Heart left ventricle (tissue), 13 donors: ENCODE data around the gene TMC4.

ENCODE experiments used
- POLR2A ChIP-seq, 2 donors: fragments of 450-650 bp; IDR thresholded peaks; one replicate each; pipeline ENCODE4 v1.6.1; 2017; ENCODE audit warnings: antibody characterized with exemption in 2 of 2, mild to moderate bottlenecking in 2 of 2, moderate library complexity in 2 of 2
- TF ChIP-seq, protein P1 (sequence below), 12 donors: fragments of 200-600 bp; sonication (generic) in 4 of 12; IDR thresholded peaks; one replicate each; pipeline versions ENCODE4 v1.5.0 to v1.8.0; 2018 to 2022; ENCODE audit warnings: antibody characterized with exemption in 12 of 12, mild to moderate bottlenecking in 5 of 12
- donor health status: ischemic (EF 13 %, LVEDD 7.1; RV severe dilation, severe dysfunction).
- donor health status: DM: no; HTN: yes; CAD: no.
- donor health status: DM: no; HTN: no; CAD: no.
- donor health status: ischemic (EF 25% LVEDD 6.9; RV normal size, moderate dysfunction).
- donor health status: ischemic (EF 25% LVEDD 5.7; RV mildly dilated, moderate dysfunction).
- donor health status: ischemic (EF 35%, LVEDD 5.7; RV mildly dilated, moderate dysfunction).
- donor health status: nonischemic (EF 11% LVEDD 7.7; RV severe dilation, severe dysfunction).
- donor health status: DM: yes; HTN: yes; CAD: no.
- donor health status: PGD.
- donor health status: ischemic (EF 29% LVEDD 5.4; RV normal size, mild dysfunction).
- donor health status: nonischemic (EF 23%, LVEDD 6.1; RV moderate dilation, normal function).

DNA sequence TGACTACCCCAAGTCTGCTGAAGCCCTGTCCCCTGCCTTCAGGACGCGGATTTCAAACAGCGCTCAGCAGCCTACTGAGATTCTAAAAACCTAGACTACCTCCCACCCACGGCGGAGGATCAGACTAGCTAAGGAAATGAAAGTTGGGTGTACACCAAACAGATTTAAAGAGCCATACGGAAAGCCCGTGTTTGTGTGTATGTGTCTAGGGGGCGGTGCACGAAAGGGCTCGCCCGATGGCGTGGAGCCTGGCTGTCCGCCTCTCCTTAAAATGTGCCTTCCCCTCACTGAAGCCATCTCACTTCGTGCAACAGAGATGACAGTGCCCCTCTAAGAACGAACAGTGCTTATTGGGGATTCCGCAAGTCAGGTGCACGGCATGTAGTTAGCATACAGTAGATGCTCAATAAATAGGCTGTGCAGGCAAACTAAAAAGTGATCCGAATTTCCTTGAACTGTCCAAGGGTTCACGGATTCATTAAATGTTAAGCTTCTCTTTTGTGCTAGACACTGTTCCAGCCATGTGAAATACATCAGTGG, 14.1 kb downstream of the TMC4 start:
- TF ChIP-seq, protein P1, sequence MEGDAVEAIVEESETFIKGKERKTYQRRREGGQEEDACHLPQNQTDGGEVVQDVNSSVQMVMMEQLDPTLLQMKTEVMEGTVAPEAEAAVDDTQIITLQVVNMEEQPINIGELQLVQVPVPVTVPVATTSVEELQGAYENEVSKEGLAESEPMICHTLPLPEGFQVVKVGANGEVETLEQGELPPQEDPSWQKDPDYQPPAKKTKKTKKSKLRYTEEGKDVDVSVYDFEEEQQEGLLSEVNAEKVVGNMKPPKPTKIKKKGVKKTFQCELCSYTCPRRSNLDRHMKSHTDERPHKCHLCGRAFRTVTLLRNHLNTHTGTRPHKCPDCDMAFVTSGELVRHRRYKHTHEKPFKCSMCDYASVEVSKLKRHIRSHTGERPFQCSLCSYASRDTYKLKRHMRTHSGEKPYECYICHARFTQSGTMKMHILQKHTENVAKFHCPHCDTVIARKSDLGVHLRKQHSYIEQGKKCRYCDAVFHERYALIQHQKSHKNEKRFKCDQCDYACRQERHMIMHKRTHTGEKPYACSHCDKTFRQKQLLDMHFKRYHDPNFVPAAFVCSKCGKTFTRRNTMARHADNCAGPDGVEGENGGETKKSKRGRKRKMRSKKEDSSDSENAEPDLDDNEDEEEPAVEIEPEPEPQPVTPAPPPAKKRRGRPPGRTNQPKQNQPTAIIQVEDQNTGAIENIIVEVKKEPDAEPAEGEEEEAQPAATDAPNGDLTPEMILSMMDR (IDR thresholded peaks at IDR 0.05), result no peak
- TF ChIP-seq POLR2A (IDR thresholded peaks at IDR 0.05), result no peak
